Stimulated activated CD4-positive, alpha-beta T cell treated with anti-CD3 and anti-CD28 coated beads, Interleukin-2, amount 100 ng/mL, for 48 hours (primary cell): ENCODE results near the gene CNOT11.
A peak's percentile ranks its signal among the peaks of the same experiment; 100 is the strongest.

Experiments used
- DNase-seq, 2 donors: peaks; one replicate each; pipeline ENCODE4 v3.0.0-alpha.2; 2020

Gene CNOT11

GRCh38 chr2:101282980-101283379, 30.3 kb downstream of the CNOT11 start:
- no peak for DNase-seq

GRCh38 chr2:101286684-101287083, 34.0 kb downstream of the CNOT11 start:
- no peak for DNase-seq

DNA sequence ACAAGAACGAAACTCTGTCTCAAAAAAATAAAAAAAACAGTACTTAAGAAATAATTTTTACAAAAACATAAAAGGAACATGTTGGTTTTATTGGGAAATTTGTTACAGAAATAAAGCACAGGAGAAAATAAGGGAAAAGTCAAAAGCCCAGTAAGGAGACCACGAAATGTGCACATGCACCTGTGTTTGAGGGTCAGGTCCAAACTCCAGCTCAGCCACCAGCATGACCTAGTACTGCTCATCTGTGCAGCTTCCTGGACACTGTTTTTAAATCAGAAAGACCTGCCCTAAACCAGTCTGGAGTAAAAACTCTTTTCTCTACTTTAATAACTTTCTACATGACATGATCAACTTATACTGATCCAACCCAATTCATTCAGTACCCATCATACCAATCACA, 34.6 kb downstream of the CNOT11 start:
- DNase-seq = no peak

DNA sequence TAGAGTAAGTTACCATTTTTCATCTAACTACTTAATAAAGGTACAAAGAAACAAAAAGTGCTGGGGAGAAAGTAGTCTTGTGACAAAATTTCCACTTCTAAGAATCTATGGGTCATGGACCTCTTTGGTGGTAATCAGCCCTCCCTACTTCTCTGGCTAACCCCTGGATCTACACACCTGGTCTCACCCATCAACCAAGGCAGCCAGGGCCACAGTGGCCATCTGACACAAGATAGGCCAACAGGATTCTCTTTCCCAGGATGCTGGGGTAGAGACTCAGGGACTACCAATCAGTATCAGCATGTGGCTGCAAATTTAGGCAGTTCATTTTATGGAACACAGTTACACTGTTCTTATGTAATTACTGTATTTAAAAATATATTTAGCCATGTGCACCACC, 38.0 kb downstream of the CNOT11 start:
- DNase-seq = no peak

DNA sequence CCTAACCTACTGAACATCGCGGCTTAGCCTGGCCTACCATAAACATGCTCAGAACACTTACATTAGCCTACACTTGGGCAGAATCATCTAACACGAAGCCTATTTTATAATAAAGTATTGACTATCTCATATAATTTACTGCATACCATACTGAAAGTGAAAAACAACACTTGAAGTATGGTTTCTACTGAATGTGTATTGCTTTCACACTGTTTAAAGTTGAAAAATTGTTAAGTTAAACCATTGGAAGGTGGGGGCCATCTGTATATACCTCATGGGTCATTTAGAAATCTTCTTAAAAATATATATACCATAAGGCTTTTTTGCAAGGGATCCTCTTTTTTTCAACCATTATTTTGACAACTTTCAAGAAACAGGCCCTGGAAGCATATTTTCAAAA, 39.3 kb downstream of the CNOT11 start:
- no peak for DNase-seq

- no peak for DNase-seq
These were observed 40.9 kb downstream of the CNOT11 start for GRCh38 chr2:101293544-101293943.

DNA sequence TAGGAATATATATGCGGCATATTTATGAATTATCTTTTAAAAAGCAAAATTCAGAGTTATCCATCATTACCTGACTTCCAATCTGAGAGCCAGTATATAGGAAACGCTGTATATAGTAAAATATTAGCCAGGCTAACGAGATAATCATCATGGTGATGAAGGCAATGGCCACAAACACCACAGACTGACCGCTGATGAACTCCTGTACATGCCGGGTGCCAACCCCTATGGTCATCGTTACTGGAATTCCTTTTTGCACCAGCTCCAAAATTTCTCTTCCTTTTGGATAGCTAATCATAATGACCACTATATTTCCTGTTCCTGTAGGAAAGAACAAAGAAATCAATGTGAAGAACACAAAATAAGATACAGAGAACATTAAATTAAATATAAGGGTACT, 42.2 kb downstream of the CNOT11 start:
- no peak for DNase-seq

GRCh38 chr2:101295895-101296294, 43.2 kb downstream of the CNOT11 start:
- no peak for DNase-seq

DNA sequence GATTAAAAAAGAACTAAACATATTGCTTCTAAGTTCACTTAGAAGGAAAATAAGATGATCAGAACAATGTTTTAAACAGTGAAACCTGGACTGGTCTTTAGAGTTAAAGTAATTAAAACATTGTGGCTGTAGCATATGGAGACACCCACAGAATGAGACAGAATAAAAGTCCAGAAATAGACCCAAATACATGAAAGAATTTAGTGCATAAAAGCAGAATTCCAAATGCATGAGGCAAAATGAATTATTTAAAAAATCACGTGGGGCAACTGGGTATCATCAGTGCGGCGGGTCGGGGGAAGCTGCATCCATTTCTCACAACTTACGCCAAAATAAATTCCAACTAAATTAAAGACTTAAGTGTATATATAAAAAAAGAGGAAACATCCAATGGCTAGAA, 43.7 kb downstream of the CNOT11 start:
- DNase-seq = no peak

- DNase-seq = no peak
These were observed 44.7 kb downstream of the CNOT11 start for GRCh38 chr2:101297383-101297782.

DNA sequence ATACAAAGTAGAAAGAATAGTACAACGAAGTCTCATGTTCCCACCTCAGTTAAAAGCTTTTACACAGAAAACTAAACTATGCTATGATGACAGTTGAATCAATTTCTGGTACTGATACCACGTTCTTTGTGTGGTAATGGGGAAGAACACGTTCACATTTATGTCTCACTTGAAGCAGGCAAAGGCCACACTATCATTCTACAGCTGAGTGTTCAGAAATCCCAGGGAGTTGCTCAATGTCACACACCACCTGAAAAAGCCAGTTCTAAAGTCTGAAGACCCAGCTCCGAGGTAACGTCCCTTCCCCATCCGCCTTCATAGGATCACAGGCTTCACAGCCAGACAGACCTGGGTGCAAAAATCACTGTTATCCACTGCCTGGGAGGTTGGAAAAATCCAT, 46.9 kb downstream of the CNOT11 start:
- DNase-seq = no peak

DNA sequence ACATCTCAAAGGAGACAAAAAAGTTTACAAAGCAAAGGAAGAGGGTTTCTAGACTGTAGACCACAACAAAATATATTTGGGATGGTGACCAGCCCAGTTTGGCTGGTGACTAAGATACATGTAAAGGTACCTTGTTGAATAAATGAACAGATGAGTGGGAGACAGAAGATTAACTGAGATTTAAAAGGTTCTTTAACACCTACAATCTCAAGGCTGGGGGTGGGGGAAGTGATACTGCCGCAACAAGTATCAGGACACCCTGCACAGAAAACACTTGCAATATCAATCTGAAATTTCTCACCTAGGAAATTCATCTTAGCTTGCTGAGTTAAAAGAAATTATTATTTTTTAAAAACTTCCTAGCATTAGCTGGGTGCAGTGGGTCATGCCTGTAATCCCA, 47.5 kb downstream of the CNOT11 start:
- no peak for DNase-seq

GRCh38 chr2:101300836-101301235, 48.1 kb downstream of the CNOT11 start:
- no peak for DNase-seq

DNA sequence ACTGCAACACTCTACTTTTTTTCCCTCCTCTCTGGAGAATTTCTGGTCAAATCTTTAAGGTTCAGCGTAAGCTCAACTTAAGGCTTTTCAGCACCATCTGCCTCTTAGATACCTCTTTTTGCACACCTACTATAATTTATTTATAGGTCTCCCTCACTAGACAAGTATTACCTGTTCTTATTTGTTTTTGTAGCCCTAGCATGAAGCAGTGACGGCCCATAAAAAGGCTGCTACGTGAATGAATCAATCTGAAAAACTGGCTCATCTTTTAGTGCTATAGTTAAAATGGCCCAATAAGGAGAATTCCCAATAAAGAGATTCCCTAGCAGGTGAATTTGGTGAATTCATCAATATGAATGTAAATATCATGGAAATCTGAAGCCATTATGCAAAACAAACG, 49.3 kb downstream of the CNOT11 start:
- DNase-seq = no peak

- no peak for DNase-seq
These were observed 51.0 kb downstream of the CNOT11 start for GRCh38 chr2:101303688-101304087.

GRCh38 chr2:101305035-101305434, 52.3 kb downstream of the CNOT11 start:
- DNase-seq = no peak

GRCh38 chr2:101305492-101306078, 52.9 kb downstream of the CNOT11 start:
- no peak for DNase-seq

GRCh38 chr2:101306410-101306809, 53.7 kb downstream of the CNOT11 start:
- DNase-seq = no peak

DNA sequence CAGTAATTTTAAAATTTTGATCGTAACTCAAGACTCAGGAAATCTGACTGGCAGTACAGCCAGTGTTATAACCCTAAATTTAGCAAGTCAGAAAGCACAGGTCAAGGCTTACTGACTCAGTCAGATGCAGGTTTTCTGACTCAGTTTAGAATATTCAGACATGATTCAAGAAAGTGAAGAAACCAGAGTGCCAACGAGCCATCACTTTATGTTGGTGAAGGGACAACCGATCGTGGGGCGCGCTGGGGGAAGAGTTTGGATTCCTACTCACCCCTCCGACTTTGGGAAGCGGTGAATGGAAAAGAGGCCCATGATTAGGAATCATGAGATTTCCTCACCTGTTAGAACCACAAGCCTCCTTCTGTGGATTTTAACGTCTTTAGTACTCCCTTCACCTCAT, 54.8 kb downstream of the CNOT11 start:
- no peak for DNase-seq

GRCh38 chr2:101307950-101308431, 55.3 kb downstream of the CNOT11 start:
- DNase-seq = no peak

DNA sequence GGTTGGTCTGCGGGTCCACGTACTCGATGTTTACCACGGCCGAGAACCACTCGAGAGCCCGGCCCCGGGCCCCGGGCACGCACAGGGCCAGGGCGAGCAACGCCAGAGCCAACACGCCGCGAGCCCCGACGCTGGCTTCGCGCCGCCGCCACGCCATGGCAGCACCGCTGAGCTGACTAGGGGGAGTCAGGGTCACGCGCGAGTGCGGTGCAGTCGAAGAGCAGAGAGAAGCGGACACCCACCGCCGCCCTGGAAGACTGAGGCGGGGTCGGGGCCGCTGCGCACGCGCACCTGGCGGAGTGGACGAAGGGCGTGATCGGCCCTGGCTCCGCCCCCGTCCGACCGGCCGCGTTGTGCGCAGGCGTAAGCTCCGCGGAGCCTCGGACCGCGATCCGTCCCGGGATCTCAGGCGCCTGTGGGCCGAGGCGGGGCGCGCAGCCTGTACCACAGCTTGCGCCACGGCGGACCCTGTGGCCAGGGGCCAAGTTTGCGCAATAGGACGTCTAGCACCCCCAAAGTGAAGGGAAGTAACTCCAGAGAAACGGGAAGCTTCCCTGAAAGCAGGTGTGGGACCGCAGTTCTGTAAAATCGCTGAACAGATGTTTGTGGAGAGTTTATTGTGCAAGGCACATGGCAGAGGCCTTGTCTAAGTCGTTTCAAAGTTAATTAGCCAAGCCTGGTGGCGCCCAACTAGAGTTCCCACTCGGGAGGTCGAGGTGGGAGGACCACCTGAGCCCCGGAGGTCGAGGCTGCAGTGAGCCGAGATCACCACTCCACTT, 55.9 kb downstream of the CNOT11 start, which contains the start of gene RNF149:
Gene RNF149, minus strand, starts transcription at position 270 of the 779 bp plus-strand sequence. Its CDS starts 113 bp downstream, at position 157.
- DNase-seq = peak; percentile 89 to 94

DNA sequence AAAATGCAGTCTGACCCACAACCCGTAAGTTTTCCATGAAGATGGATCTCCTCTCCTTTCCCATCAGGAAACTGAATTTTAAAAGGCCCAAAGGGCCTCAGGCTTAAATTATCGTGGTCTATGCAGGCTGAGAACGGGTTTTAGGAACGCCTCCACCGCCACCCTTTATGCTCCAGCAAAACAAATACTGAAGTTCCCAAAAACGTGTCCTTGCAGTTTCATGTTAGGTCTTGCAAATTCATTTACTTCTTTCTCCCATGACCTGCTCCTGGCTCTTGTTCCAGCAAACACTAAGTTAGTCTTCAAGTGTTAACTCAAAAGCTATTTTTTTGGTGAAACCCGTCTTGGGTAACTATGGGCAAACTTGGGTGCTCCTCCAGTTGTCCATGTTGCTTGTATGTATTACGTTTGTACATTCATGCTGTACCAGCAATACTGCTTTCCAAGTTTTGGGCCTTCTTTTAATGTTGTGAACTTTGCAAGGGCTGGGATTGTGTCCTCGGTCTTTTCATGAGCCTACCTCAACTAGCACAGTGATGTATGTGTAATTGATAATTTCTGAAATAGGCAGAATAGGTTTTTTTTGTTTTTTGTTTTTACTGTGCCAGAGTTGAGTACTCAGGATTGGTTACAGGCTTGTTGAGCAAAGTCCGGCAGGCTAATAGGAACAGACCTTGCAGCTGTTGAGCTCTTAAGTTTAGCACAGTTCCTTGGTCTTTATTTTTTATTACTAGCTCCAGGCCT, 57.6 kb downstream of the CNOT11 start:
- no peak for DNase-seq

GRCh38 chr2:101310834-101311695, 58.4 kb downstream of the CNOT11 start:
- no peak for DNase-seq
